H9 (cell line): Measurements from ENCODE around the gene TGFBR2. TPM values are rescaled to one million over a fixed set of nuclear protein-coding genes. Genes with fewer than 3 reads are reported as not detected.

Source experiments
- DNase-seq: peaks from one replicate; pipeline ENCODE4 v3.0.0-alpha.2; 2017
- H2AFZ ChIP-seq: one replicate; pipeline ENCODE4 v1.6.1; 2013; ENCODE audit warnings: mild to moderate bottlenecking, low read length, control low read depth, moderate library complexity
- H2AK5ac ChIP-seq: 2 replicates; pipeline ENCODE4 v1.6.1; 2013; ENCODE audit warnings: low read length, control low read depth, mixed read lengths; ENCODE audit not compliant: insufficient read length
- H2BK120ac ChIP-seq: one replicate; pipeline ENCODE4 v1.6.1; 2013; ENCODE audit warnings: low read depth, mild to moderate bottlenecking, low read length, control low read depth, inconsistent platforms; ENCODE audit not compliant: poor library complexity, severe bottlenecking
- H2BK12ac ChIP-seq: 2 replicates; pipeline ENCODE4 v1.6.1; 2013; ENCODE audit warnings: low read length, control low read depth, mixed read lengths, low read depth; ENCODE audit not compliant: insufficient read length
- H2BK15ac ChIP-seq: 2 replicates; pipeline ENCODE4 v1.6.1; 2013; ENCODE audit warnings: low read depth, low read length, control low read depth
- H2BK20ac ChIP-seq: one replicate; pipeline ENCODE4 v1.6.1; 2013; ENCODE audit warnings: low read depth, mild to moderate bottlenecking, low read length, control low read depth, inconsistent platforms; ENCODE audit not compliant: poor library complexity, severe bottlenecking
- H2BK5ac ChIP-seq: 2 replicates; pipeline ENCODE4 v1.6.1; 2013; ENCODE audit warnings: low read length, control low read depth, mixed read lengths; ENCODE audit not compliant: insufficient read length
- H3K14ac ChIP-seq: 2 replicates; pipeline ENCODE4 v1.6.1; 2013; ENCODE audit warnings: low read length, control low read depth; ENCODE audit not compliant: insufficient read depth
- H3K18ac ChIP-seq: 2 replicates; pipeline ENCODE4 v1.6.1; 2013; ENCODE audit warnings: low read depth, mild to moderate bottlenecking, mixed read lengths, low read length, control low read depth; ENCODE audit not compliant: insufficient read length
- H3K23ac ChIP-seq: 2 replicates; pipeline ENCODE4 v1.6.1; 2013; ENCODE audit warnings: low read length, control low read depth, mixed read lengths, low read depth; ENCODE audit not compliant: insufficient read length
- H3K23me2 ChIP-seq: 2 replicates; pipeline ENCODE4 v1.6.1; 2013; ENCODE audit warnings: low read depth, mild to moderate bottlenecking, mixed read lengths, low read length, control low read depth; ENCODE audit not compliant: insufficient read length, poor library complexity, severe bottlenecking
- H3K27ac ChIP-seq: 2 replicates; pipeline ENCODE4 v1.5.1; 2013; ENCODE audit warnings: low read length, control low read depth, mixed read lengths, low read depth; ENCODE audit not compliant: insufficient read length
- H3K27me3 ChIP-seq: 2 replicates; pipeline ENCODE4 v1.6.1; 2013; ENCODE audit warnings: low read length, control low read depth, inconsistent platforms; ENCODE audit not compliant: insufficient read depth
- H3K4ac ChIP-seq: 2 replicates; pipeline ENCODE4 v1.6.1; 2013; ENCODE audit warnings: low read depth, mild to moderate bottlenecking, control low read depth, inconsistent platforms, low read length, moderate library complexity
- H3K4me1 ChIP-seq: 2 replicates; pipeline ENCODE4 v1.6.1; 2013; ENCODE audit warnings: low read length, control low read depth, inconsistent platforms; ENCODE audit not compliant: insufficient read depth
- H3K4me2 ChIP-seq: 2 replicates; pipeline ENCODE4 v1.6.1; 2013; ENCODE audit warnings: low read length, control low read depth, mixed read lengths; ENCODE audit not compliant: insufficient read length, insufficient read depth
- H3K56ac ChIP-seq: 2 replicates; pipeline ENCODE4 v1.6.1; 2013; ENCODE audit warnings: low read depth, mild to moderate bottlenecking, mixed read lengths, low read length, control low read depth; ENCODE audit not compliant: insufficient read length
- H3K79me1 ChIP-seq: 2 replicates; pipeline ENCODE4 v1.6.1; 2013; ENCODE audit warnings: low read depth, mild to moderate bottlenecking, moderate library complexity, low read length, control low read depth, inconsistent platforms; ENCODE audit not compliant: insufficient read depth, poor library complexity, severe bottlenecking
- H3K79me2 ChIP-seq: 2 replicates; pipeline ENCODE4 v1.6.1; 2013; ENCODE audit warnings: low read length, control low read depth, inconsistent platforms; ENCODE audit not compliant: insufficient read depth
- H3K9ac ChIP-seq: 2 replicates; pipeline ENCODE4 v1.6.1; 2013; ENCODE audit warnings: low read length, control low read depth, mixed read lengths; ENCODE audit not compliant: insufficient read length; ENCODE audit errors: extremely low read depth
- H3K9me3 ChIP-seq: one replicate; pipeline ENCODE4 v1.6.1; 2013; ENCODE audit warnings: low read depth, low read length, inconsistent platforms; ENCODE audit not compliant: control insufficient read depth
- H3T11ph ChIP-seq: one replicate; pipeline ENCODE4 v1.6.1; 2013; ENCODE audit warnings: mild to moderate bottlenecking, low read length, control low read depth, inconsistent platforms
- H4K20me1 ChIP-seq: one replicate; pipeline ENCODE4 v1.6.1; 2013; ENCODE audit not compliant: control insufficient read depth, insufficient read length, insufficient read depth
- H4K5ac ChIP-seq: 2 replicates; pipeline ENCODE4 v1.6.1; 2013; ENCODE audit warnings: low read depth, mild to moderate bottlenecking, mixed read lengths, low read length, control low read depth; ENCODE audit not compliant: insufficient read length
- H4K8ac ChIP-seq: replicated peaks from 2 replicates; pipeline ENCODE4 v1.6.1; 2013; ENCODE audit warnings: low read length, control low read depth, mixed read lengths, low read depth; ENCODE audit not compliant: insufficient read length
- H4K91ac ChIP-seq: 2 replicates; pipeline ENCODE4 v1.6.1; 2013; ENCODE audit warnings: low read depth, mild to moderate bottlenecking, moderate library complexity, mixed read lengths, low read length, control low read depth; ENCODE audit not compliant: insufficient read length
- H3K27ac Mint-ChIP-seq, 3 experiments: 2 replicates in 2 of 3; 3 replicates in 1 of 3; pipeline ENCODE4 v1.8.0; 2020 to 2021; ENCODE audit warnings: mixed read lengths in 3 of 3, mild to moderate bottlenecking in 1 of 3, moderate library complexity in 1 of 3
- H3K27me3 Mint-ChIP-seq: 2 replicates; pipeline ENCODE4 v1.8.0; 2021; ENCODE audit warnings: low read depth, mild to moderate bottlenecking, moderate library complexity, mixed read lengths
- H3K36me3 Mint-ChIP-seq, 3 experiments: 2 replicates in 2 of 3; 3 replicates in 1 of 3; pipeline ENCODE4 v1.8.0; 2020 to 2021; ENCODE audit warnings: low read depth in 3 of 3, mixed read lengths in 3 of 3; ENCODE audit not compliant: insufficient read depth in 1 of 3
- H3K4me1 Mint-ChIP-seq, 2 experiments: 2 replicates each; pipeline ENCODE4 v1.8.0; 2020; ENCODE audit warnings: mixed read lengths in 2 of 2
- H3K4me3 Mint-ChIP-seq, 2 experiments: 2 replicates in 1 of 2; 3 replicates in 1 of 2; pipeline ENCODE4 v1.8.0; 2020 to 2021; ENCODE audit warnings: mild to moderate bottlenecking in 2 of 2, mixed read lengths in 2 of 2, moderate library complexity in 1 of 2
- H3K9me3 Mint-ChIP-seq, 2 experiments: 2 replicates in 1 of 2; 3 replicates in 1 of 2; pipeline ENCODE4 v1.8.0; 2020; ENCODE audit warnings: mild to moderate bottlenecking in 2 of 2, mixed read lengths in 2 of 2, moderate library complexity in 1 of 2
- CTCF ChIP-seq: fragments of 200-600 bp; sonication (generic); conservative IDR thresholded peaks from 3 replicates; pipeline ENCODE4 v1.8.0; 2021; ENCODE audit warnings: antibody characterized with exemption, mild to moderate bottlenecking
- WGBS: extraction: QIAGEN DNeasy Blood & Tissue Kit; methylation state at CpG from one replicate; pipeline ENCODE4 v1.1.7; 2013; ENCODE audit warnings: missing lambda C conversion rate, low lambda C conversion rate, mixed read lengths; ENCODE audit not compliant: insufficient read length; ENCODE audit errors: extremely low coverage; 5-methylcytosine and 5-hydroxymethylcytosine counted together
- total RNA-seq: library from RNA; stranded (reverse); gene quantifications from 2 replicates; pipeline ENCODE4 v1.2.1, GENCODE V29; 2021

Gene TGFBR2
- total RNA-seq, 1 experiment from 2014 or later: 10.6 TPM

DNA sequence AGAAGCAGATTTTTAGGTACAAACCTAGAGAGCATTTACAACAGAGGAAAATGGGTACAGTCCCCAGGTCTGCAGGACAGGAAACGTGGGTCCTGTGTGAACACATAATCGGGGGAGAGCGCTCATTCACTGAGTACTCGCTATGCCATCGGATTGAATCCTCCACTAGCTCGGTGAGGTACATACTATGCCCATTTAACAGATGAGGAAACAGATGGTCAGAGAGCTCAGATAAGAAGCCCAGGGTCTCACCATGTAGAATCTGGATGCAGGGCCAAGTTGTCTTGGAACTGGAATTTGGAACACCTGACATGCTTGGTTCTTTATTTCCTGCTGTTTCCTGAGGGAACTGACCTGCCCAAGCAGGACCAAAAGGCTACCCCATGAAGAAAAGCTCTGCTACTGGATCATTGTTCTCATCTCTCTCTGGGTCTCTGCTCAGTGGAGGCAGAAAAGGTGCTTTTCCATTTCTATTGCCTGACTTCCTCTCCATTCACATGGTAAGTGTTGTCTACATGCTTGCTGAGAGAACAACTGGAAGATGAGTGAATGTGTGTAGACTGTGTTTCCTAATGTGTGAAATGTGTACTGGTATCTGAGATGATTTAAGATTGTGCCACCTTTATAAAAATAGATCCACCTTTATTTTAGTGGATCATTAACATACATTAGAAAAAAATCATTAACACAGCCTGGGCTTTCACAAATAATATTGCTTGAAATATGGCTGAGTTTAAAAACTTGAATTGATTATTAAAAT lies 89.1 kb downstream of the TGFBR2 start:
- Histone ChIP-seq H3K9me3 (no peaks in the 10 kb centered on the region), H3K23ac (no peak overlapping the region), H2BK12ac (no peak overlapping the region), H4K8ac (no peak overlapping the region), H4K20me1 (no peaks in the 10 kb centered on the region), H3K23me2 (no peaks in the 10 kb centered on the region), H3K4me2 (no peak overlapping the region), H3T11ph (no peak overlapping the region), H3K79me1 (no peaks in the 10 kb centered on the region), H3K4ac (no peak overlapping the region), H3K14ac (no peak overlapping the region), H2BK5ac (no peak overlapping the region), H3K56ac (no peak overlapping the region), H2BK20ac (no peak overlapping the region), H2AFZ (no peak overlapping the region), H3K27ac (peak overlapping the region; percentile 6), H3K4me1 (peaks cover 6% of the 10 kb centered on the region; the same call in 1 of the 2 replicates), H2BK15ac (no peak overlapping the region), H3K9ac (no peak overlapping the region), H3K27me3 (no peaks in the 10 kb centered on the region), H4K91ac (no peak overlapping the region), H3K79me2 (no peaks in the 10 kb centered on the region), H3K18ac (no peak overlapping the region), H4K5ac (no peak overlapping the region), H2BK120ac (no peak overlapping the region), H2AK5ac (no peak overlapping the region)
- TF ChIP-seq CTCF: no peak
- Mint-ChIP-seq H3K27me3 (no peaks in the 10 kb centered on the region), H3K9me3 (0 out of 5 replicates have a peak, but pooled peaks cover 0 to 2% of the 10 kb centered on the region in 2 experiments), H3K4me3 (no peak overlapping the region), H3K4me1 (peaks cover 27 to 39% of the 10 kb centered on the region in 2 experiments), H3K27ac (peak overlapping the region; percentile 19 to 68 (median 50); a peak in 5 of 7 replicates), H3K36me3 (peaks cover 10 to 21% (median 15%) of the 10 kb centered on the region in 3 experiments; a peak in 6 of 7 replicates)
- DNase-seq: peak; percentile 44
- no CpG with 5 or more reads among the region's 6 CpGs for WGBS
